ENCODE results near the gene ATP8A2.
"Not testable (repeated sequence)": the region's sequence is repeated elsewhere in the genome, so short reads cannot be mapped to it uniquely, and the experiment has no call there.

Gene ATP8A2

GRCh38 chr13:25798998-25799397 is 427.2 kb downstream of the ATP8A2 start:
- TF ChIP-seq GATA1 (IDR thresholded peaks at IDR 0.05; ENCODE audit: low read depth, low read length) (no peak), POLR2A (IDR thresholded peaks at IDR 0.05; ENCODE audit: low read length) (no peak)
- no peak for DNase-seq

- no peak for DNase-seq
Measured at GRCh38 chr13:25800523-25800922, 428.7 kb downstream of the ATP8A2 start.

GRCh38 chr13:25802579-25802978 is 430.8 kb downstream of the ATP8A2 start:
- no peak for DNase-seq
- TF ChIP-seq GATA1 (IDR thresholded peaks at IDR 0.05; ENCODE audit: low read depth, low read length): no peak
- no peak for TF ChIP-seq POLR2A (IDR thresholded peaks at IDR 0.05; ENCODE audit: low read length)

More at GRCh38 chr13:25800523-25800922, 428.7 kb downstream of the ATP8A2 start:
- no peak for TF ChIP-seq GATA1 (IDR thresholded peaks at IDR 0.05; ENCODE audit: low read depth, low read length)
- no peak for TF ChIP-seq POLR2A (IDR thresholded peaks at IDR 0.05; ENCODE audit: low read length)

- DNase-seq: no peak
- TF ChIP-seq GATA1 (IDR thresholded peaks at IDR 0.05; ENCODE audit: low read depth, low read length) (no peak), POLR2A (IDR thresholded peaks at IDR 0.05; ENCODE audit: low read length) (no peak)
Measured at GRCh38 chr13:25803641-25804040, 431.9 kb downstream of the ATP8A2 start.

- no peak for TF ChIP-seq GATA1 (IDR thresholded peaks at IDR 0.05; ENCODE audit: low read depth, low read length)
- no peak for TF ChIP-seq POLR2A (IDR thresholded peaks at IDR 0.05; ENCODE audit: low read length)
- DNase-seq: no peak
Measured at GRCh38 chr13:25806264-25806974, 434.6 kb downstream of the ATP8A2 start.

- TF ChIP-seq GATA1 (IDR thresholded peaks at IDR 0.05; ENCODE audit: low read depth, low read length): no peak
- no peak for TF ChIP-seq POLR2A (IDR thresholded peaks at IDR 0.05; ENCODE audit: low read length)
- no peak for DNase-seq
Measured at GRCh38 chr13:25807562-25807961, 435.8 kb downstream of the ATP8A2 start.

GRCh38 chr13:25811506-25811905 is 439.7 kb downstream of the ATP8A2 start:
- no peak for DNase-seq
- TF ChIP-seq GATA1 (IDR thresholded peaks at IDR 0.05; ENCODE audit: low read depth, low read length) (no peak), POLR2A (IDR thresholded peaks at IDR 0.05; ENCODE audit: low read length) (no peak)

- TF ChIP-seq GATA1 (IDR thresholded peaks at IDR 0.05; ENCODE audit: low read depth, low read length): no peak
- TF ChIP-seq POLR2A (IDR thresholded peaks at IDR 0.05; ENCODE audit: low read length): no peak
- DNase-seq: no peak
Measured at GRCh38 chr13:25816239-25816638, 444.5 kb downstream of the ATP8A2 start.

- DNase-seq: no peak
- TF ChIP-seq POLR2A (IDR thresholded peaks at IDR 0.05; ENCODE audit: low read length) (no peak), GATA1 (IDR thresholded peaks at IDR 0.05; ENCODE audit: low read depth, low read length) (no peak)
Measured at GRCh38 chr13:25819856-25820530, 448.2 kb downstream of the ATP8A2 start.

- TF ChIP-seq POLR2A (IDR thresholded peaks at IDR 0.05; ENCODE audit: low read length): no peak
- TF ChIP-seq GATA1 (IDR thresholded peaks at IDR 0.05; ENCODE audit: low read depth, low read length): no peak
- DNase-seq: no peak
Measured at GRCh38 chr13:25821776-25822175, 450.0 kb downstream of the ATP8A2 start.

GRCh38 chr13:25827221-25827620 is 455.4 kb downstream of the ATP8A2 start:
- DNase-seq: not testable (repeated sequence)

GRCh38 chr13:25827831-25828465 is 456.2 kb downstream of the ATP8A2 start:
- no peak for DNase-seq
- TF ChIP-seq POLR2A (IDR thresholded peaks at IDR 0.05; ENCODE audit: low read length): no peak
- TF ChIP-seq GATA1 (IDR thresholded peaks at IDR 0.05; ENCODE audit: low read depth, low read length): no peak

- DNase-seq: no peak
- no peak for TF ChIP-seq GATA1 (IDR thresholded peaks at IDR 0.05; ENCODE audit: low read depth, low read length)
- no peak for TF ChIP-seq POLR2A (IDR thresholded peaks at IDR 0.05; ENCODE audit: low read length)
Measured at GRCh38 chr13:25833761-25834160, 462.0 kb downstream of the ATP8A2 start.

GRCh38 chr13:25836574-25837336 is 465.0 kb downstream of the ATP8A2 start:
- DNase-seq: no peak
- TF ChIP-seq GATA1 (IDR thresholded peaks at IDR 0.05; ENCODE audit: low read depth, low read length) (no peak), POLR2A (IDR thresholded peaks at IDR 0.05; ENCODE audit: low read length) (no peak)
